NCI-H524 (cell line): Measurements from ENCODE around the gene B4GALNT3.

ENCODE experiments used
- DNase-seq, 2 experiments: peaks; one replicate each; lab custom pipeline; 2025; lab: John Stamatoyannopoulos, UW

Gene B4GALNT3

GRCh38 chr12:508795-509194 is 49.1 kb downstream of the B4GALNT3 start:
- DNase-seq, result no peak

- no peak for DNase-seq
These were observed 49.8 kb downstream of the B4GALNT3 start for GRCh38 chr12:509500-509899.

DNA sequence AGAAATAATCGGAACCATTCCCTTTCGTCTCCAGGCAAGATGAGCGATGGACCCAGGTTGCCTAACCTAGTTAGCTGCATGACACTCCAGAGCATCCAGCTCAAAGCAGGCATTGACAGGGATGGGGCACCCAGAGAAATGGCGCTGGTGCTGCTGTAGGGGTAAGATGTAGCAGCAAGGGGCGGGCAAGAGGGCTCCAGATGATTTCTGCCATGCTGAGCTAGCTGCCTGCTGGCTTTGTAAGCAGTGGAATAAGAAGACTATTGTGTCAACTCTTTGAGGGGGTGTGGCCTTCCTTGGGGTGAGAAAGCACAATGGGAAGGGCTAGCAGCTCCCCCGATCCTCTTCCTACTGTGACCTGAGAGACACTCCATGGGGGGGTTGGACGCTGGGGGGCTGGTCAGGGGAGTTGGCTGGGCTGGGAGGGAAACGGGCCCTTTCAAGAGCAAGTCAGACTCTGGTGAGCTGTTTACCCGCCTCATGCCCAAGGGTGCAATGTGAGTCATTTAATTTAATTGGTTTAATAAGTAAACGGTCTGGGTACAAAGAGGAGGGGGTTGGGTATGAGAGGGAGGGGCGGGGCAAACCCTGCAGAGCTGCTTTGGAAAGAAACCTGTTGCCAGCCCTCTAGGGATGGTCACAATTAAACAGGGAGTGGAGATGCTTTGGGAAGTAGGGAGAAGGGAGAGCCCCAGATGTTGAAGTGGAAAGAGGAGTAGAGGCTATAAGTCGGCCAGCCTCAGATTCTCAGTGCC is 50.5 kb downstream of the B4GALNT3 start:
- DNase-seq, result no peak

- no peak for DNase-seq
These were observed 53.2 kb downstream of the B4GALNT3 start for GRCh38 chr12:512933-513332.

GRCh38 chr12:513446-513845 is 53.7 kb downstream of the B4GALNT3 start:
- no peak for DNase-seq

DNA sequence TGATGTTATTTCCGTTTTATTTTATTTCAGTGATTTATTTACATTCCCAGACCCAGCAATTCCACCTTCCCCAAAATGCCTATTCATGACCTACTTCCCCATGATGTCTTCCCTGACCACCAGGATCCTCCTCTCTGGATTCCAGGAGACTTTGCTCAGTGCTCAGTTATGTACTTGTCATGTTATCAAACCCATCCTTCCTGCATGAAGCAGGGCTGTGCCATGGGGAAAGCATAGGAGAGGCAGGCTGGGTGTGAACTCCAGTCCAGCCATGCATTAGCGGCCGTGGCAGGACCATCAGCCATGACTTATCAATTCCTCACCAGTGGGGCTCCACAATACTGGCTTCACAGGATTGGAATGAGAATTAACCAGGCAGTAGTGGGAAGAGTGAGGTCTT is 57.8 kb downstream of the B4GALNT3 start:
- DNase-seq, result no peak

DNA sequence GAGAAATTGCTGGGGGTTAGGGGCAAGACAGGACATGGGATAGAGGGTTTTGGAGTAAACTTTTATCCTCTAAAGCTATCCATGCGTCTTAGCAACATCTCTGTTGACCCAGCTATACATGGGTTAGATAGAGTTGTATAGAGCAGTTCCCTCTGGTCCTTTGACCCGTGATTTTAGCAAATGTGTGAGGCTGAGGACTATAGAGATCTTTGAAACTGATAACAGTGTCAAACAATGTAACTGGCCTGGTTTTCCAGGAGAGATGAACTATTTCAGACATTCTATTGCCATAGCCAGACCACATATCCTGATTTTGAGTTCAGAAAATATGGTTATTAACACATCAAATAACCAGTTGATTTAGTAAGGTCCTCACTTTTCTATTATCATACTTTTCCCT is 60.4 kb downstream of the B4GALNT3 start:
- no peak for DNase-seq

DNA sequence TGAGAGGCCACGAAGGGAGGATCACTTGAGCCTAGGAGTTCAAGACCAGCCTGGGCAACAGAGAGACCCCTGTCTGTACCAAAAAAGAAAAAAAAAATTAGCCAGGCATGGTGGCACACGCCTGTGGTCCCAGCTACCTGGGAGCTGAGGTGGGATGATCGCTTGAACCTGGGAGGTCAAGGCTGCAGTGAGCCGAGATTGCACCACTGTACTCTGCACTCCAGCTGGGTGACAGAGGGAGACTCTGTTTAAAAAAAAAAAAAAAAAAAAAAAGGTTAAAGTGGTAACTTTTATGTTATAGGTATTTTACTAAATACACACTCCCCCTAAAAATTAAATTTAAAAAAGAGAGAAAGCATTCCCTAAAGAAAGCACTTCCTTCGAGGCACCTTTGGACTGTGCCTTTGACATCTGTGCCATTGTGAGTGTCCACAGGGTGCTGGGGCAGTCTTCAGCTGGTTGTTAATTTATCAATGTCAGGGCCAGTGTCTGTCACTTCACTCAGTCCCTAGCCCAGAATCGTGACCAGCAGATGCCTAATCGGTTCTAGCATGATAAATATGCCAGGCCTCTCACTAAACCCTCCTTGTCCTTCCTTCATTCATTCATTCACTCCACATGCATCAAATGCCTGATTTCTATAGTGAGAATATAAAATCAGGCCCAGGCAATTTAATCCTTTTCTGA is 63.1 kb downstream of the B4GALNT3 start:
- DNase-seq, result no peak

DNA sequence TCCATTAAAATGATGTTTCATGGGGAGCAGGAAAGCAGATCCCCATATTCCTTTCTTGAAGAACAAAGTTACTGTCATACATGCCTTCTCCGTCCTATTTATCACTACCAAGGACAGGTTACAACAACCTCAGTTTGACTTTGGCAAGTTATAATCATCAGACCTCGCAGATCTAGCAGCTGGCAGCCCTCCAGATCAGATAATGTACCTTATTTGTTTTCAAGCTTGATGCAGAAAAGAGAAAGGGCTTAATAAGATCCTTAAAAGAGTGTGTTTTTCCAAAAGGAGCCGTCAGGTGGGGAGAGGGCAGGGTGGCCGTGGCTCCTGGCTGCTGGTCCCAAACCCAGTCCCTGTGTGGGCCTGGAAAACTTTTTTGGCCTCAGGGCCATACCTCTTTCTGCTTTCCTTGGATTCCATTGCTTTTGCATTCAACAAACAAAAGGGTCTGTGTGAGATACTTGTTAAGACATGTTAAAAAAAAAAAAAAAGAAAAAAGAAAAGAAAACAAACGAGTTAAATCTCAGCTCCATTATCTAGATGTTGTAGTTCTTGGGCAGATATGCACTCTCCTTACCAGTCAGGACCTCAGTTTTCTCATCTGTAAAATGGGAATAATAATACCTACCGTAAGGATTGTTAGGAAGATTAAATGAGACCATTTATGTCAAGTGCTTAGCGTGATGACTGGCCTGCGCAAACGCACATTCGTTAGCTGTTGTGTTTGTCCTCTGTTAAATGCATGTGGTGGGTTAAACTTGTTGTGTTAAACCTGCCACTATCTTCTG is 64.6 kb downstream of the B4GALNT3 start:
- DNase-seq, result no peak

DNA sequence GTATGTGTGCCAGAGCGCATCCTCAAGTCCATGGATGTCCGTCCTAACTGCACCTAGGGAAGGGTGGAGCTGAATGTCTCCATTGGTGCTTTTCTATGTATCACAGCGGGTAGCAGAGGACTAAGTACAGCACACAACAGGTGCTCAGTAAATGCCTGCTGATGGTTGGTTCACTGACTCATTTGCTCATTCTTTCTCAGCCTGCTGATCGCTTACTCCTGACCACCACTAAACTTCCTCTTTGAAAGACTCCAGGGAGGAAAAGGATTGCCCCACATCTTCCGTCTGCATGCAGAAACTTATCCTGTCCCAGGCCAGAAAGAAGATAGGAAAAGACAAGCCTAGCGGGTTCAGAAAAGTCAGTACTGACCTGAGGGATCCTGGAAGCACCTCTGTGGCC is 66.3 kb downstream of the B4GALNT3 start:
- DNase-seq, result no peak

DNA sequence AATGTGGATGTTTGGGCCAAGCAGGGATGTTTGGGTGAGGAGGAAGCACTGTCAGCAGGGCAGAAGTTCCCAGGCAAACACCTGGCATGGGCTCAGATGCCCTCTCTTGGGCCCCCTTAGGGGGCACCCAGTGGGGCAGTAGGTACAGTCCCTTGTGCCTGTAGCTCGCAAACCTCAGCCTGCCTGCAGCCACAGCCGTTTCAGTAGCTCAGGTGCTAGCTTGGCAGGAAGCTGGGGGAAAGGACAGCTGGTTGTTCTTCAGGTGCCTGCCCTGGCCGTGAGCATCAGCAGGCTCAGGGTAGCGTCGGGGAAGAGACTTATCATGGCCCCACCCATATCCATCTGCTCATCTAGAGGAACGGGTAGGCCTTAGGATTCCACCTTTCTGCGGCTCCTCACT is 67.5 kb downstream of the B4GALNT3 start:
- DNase-seq, result peak in 1 of 2 experiments; percentile 7

GRCh38 chr12:527729-528128 is 68.0 kb downstream of the B4GALNT3 start:
- DNase-seq, result no peak

DNA sequence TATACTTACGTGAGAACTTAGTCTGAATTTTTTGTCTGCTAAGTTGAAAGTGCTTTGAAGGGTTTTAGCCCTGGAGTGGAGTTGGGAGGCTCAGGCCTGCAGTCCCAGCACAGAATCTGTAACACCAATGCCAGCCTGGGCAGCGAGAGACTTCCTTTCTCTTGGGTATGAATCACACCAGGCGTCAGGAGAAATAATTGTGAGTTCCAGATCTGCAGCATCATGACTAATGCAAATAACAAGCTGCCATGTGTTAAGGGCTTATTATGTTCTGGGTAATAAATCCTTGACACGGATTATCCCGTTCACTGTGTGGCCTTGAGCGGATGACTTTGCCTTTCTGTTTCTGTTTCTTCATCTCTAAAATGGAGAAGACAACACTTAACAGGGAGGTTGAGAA is 70.6 kb downstream of the B4GALNT3 start:
- DNase-seq, result no peak

GRCh38 chr12:530821-531220 is 71.1 kb downstream of the B4GALNT3 start:
- DNase-seq, result no peak

GRCh38 chr12:531951-532585 is 72.3 kb downstream of the B4GALNT3 start:
- DNase-seq, result no peak

DNA sequence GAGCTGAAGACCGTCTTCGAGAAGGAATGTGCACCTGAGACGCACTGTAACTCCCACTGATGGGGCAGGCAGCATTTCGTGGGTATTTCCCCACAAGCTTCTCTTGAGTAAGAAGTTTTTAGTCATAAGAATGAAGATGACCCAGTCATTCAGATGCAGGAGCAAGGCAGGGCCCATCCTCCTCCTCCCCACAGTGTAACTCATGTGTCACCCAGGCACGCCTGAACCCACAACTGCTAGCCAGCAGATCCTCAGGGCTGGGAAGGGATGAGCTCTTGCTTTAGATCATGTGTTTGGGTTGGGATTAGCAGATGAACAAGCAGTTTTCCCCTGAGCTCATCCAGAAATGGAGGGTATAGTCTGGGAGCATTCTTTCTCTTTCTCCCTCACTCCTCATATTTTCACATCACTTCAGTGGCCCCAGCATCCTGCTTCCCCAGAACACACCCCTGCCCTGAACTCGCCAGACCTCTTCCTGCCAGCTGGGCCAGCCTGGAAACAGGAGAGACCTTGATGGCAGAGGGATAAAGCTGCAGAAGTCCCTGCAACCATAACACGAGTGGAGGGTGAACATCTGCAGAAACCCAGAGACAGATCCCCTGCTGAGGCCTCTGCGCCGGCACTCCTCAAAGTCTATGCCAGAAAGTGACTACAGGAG is 73.3 kb downstream of the B4GALNT3 start:
- DNase-seq, result no peak

- DNase-seq, result no peak
These were observed 74.0 kb downstream of the B4GALNT3 start for GRCh38 chr12:533718-534117.

GRCh38 chr12:534216-534615 is 74.5 kb downstream of the B4GALNT3 start:
- DNase-seq, result no peak

- no peak for DNase-seq
These were observed 75.7 kb downstream of the B4GALNT3 start for GRCh38 chr12:535396-535795.

DNA sequence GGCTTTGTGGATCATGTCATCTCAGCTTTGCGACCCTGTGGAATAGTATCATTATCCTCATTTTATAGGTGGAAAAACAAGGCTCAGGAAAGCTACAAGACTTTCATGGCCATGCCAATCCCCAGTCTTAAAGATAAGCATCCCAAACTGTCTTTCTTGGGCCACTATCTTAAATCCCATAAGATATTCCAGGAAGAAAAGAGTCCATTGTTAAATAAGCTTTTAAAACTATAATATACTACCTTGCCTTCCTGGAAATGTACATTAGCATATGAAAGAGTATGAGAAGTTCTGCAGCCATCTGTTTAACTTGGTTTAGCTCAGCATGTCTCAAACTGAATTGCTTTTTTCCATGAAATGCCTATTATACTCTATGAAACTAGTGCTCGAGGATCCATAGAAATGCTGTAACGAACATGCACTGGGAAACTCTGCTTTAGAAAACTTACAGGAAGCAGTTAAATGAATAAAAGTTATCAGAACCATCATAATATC is 77.1 kb downstream of the B4GALNT3 start:
- no peak for DNase-seq

DNA sequence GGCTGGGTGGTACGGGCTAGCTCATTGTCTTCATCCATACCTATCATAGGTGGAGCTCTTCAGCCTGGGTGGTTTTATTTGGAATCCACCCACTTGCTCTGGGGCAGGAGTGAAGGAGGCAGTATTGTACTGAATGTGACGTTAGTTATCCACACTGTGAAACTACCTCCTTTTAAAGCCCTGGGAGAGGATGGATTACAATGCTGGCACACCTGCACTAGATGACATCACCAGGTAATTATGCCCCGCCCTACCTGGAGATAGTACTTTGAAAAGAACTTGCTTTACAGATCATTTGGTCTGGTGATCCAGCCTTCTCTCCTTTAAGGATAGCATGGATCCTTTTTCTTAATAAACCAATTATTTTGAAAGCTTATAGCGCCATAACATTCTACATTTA is 78.0 kb downstream of the B4GALNT3 start:
- no peak for DNase-seq
